Kidney (tissue), 14 donors: ENCODE measurements around the gene TTLL5. TPM values are rescaled to one million over a fixed set of nuclear protein-coding genes. Genes with fewer than 3 reads are reported as not detected.

Experiments used
- DNase-seq, 5 donors: peaks; one replicate each; pipeline ENCODE4 v3.0.0-alpha.2; 2013 to 2020
- FAIRE-seq: peaks from 2 replicates; lab custom pipeline; 2012; peaks lifted over from hg19 to GRCh38; lab: Jason Lieb, UNC
- H3K27ac ChIP-seq, 2 donors: one replicate each; pipeline ENCODE4 v1.7.0; 2013; ENCODE audit warnings: low read depth in 2 of 2, low read length in 2 of 2, inconsistent platforms in 1 of 2
- H3K27me3 ChIP-seq: one replicate; pipeline ENCODE4 v1.7.1; 2013; ENCODE audit warnings: low read length, inconsistent platforms; ENCODE audit not compliant: control insufficient read depth, insufficient read depth
- H3K36me3 ChIP-seq, 3 donors: one replicate each; pipeline versions ENCODE4 v1.7.0 to v1.7.1; 2013; ENCODE audit warnings: low read length in 3 of 3, control low read depth in 1 of 3, inconsistent platforms in 1 of 3; ENCODE audit not compliant: insufficient read depth in 3 of 3, control insufficient read depth in 2 of 3
- H3K4me1 ChIP-seq, 3 donors: one replicate each; pipeline versions ENCODE4 v1.7.0 to v1.7.1; 2013; ENCODE audit warnings: low read length in 3 of 3, inconsistent platforms in 1 of 3, low read depth in 1 of 3; ENCODE audit not compliant: control insufficient read depth in 2 of 3, insufficient read depth in 2 of 3
- H3K4me3 ChIP-seq, 3 donors: one replicate each; pipeline versions ENCODE4 v1.7.0 to v1.8.1; 2013; ENCODE audit warnings: low read length in 3 of 3, control low read depth in 1 of 3, inconsistent platforms in 1 of 3
- H3K9ac ChIP-seq, 3 donors: one replicate each; pipeline versions ENCODE4 v1.7.0 to v1.7.1; 2013; ENCODE audit warnings: low read length in 3 of 3, control low read depth in 1 of 3, inconsistent platforms in 1 of 3
- H3K9me3 ChIP-seq, 3 donors: one replicate each; pipeline versions ENCODE4 v1.7.0 to v1.7.1; 2013; ENCODE audit warnings: low read length in 3 of 3, control low read depth in 1 of 3, inconsistent platforms in 1 of 3; ENCODE audit not compliant: control insufficient read depth in 2 of 3, insufficient read depth in 1 of 3
- CTCF ChIP-seq: IDR thresholded peaks from 3 replicates; pipeline ENCODE4 v1.5.1; 2012; ENCODE audit warnings: mild to moderate bottlenecking, moderate library complexity, borderline replicate concordance; ENCODE audit not compliant: insufficient read depth; ENCODE audit errors: extremely low read depth
- intact Hi-C: fragments of 100-400 bp; cut with DNase I; formaldehyde crosslinking; loops from one replicate; pipeline ENCODE4 v1.11.1; 2022
- polyA plus RNA-seq: library from polyadenylated mRNA; stranded (reverse); fragments of 350-450 nt; fragmentation: Illumina TruSeq; extraction: RNeasy Lipid Tissue Mini Kit (QIAGEN cat#74804); gene quantifications from one replicate; pipeline ENCODE4 v1.2.3, GENCODE V29; 2014; ENCODE audit warnings: low read depth, low replicate concordance; ENCODE audit not compliant: insufficient read depth
- total RNA-seq: library from RNA; stranded (reverse); fragmentation: NEBNext Ultra II Directional; extraction: Animal tissue kit (Norgen Biotek cat#: 25700); gene quantifications from one replicate; pipeline ENCODE4 v1.2.1, GENCODE V29; 2021
- donor health status: control.
- donor health status: control.
- donor health status: control.
- donor health status: control.
- donor health status: control.
- donor health status: DM: yes; HTN: yes; CAD: no.
- donor health status: Normal renal cell carcinoma (clear cell type).

Gene TTLL5
- total and polyA plus RNA-seq, 2 donors from 2014 or later, result 16.8 to 37.2 TPM

- no peak overlapping the region for H3K9ac ChIP-seq
- no peak for DNase-seq
- peak overlapping the region in 1 of 2 donors; percentile 52 for H3K27ac ChIP-seq
- H3K36me3 ChIP-seq, result peaks cover 2 to 12% (median 11%) of the 10 kb centered on the region in 3 donors
- intact Hi-C loops, result loop anchor here (5.0 kb wide), 1 partner anchor 73 kb away; the partner anchor contains the start of gene FLVCR2
- H3K4me3 ChIP-seq, result no peak overlapping the region
- TF ChIP-seq CTCF, result no peak
- H3K27me3 ChIP-seq, result no peaks in the 10 kb centered on the region
- no peaks in the 10 kb centered on the region for H3K9me3 ChIP-seq
- no peak for FAIRE-seq
- H3K4me1 ChIP-seq, result peaks cover 0 to 11% (median 4%) of the 10 kb centered on the region in 3 donors
Measured at GRCh38 chr14:75650253-75651058, 10.6 kb upstream of the TTLL5 start.

- H3K27ac ChIP-seq, result no peak overlapping the region
- TF ChIP-seq CTCF, result no peak
- H3K36me3 ChIP-seq, result peaks cover 2 to 17% (median 10%) of the 10 kb centered on the region in 3 donors
- intact Hi-C loops, result loop anchor here (5.0 kb wide), 1 partner anchor 76 kb away; the partner anchor contains the start of gene FLVCR2
- peaks cover 0 to 2% (median 2%) of the 10 kb centered on the region in 3 donors for H3K4me1 ChIP-seq
- H3K27me3 ChIP-seq, result no peaks in the 10 kb centered on the region
- no peak overlapping the region for H3K4me3 ChIP-seq
- DNase-seq, result no peak
- no peaks in the 10 kb centered on the region for H3K9me3 ChIP-seq
- no peak for FAIRE-seq
- H3K9ac ChIP-seq, result no peak overlapping the region
Measured at GRCh38 chr14:75653563-75653962, 7.5 kb upstream of the TTLL5 start.

GRCh38 chr14:75654127-75654732 lies 6.8 kb upstream of the TTLL5 start:
- Histone ChIP-seq H3K4me3 (no peak overlapping the region), H3K36me3 (peaks cover 2 to 17% (median 10%) of the 10 kb centered on the region in 3 donors), H3K9me3 (no peaks in the 10 kb centered on the region), H3K9ac (no peak overlapping the region), H3K27ac (peak overlapping the region in 1 of 2 donors; percentile 32), H3K27me3 (no peaks in the 10 kb centered on the region), H3K4me1 (peaks cover 0 to 2% (median 0%) of the 10 kb centered on the region in 3 donors)
- FAIRE-seq, result peak; percentile 23
- peak; percentile 84 to 86 (median 84) for DNase-seq
- intact Hi-C loops, result loop anchor here (5.0 kb wide), 1 partner anchor 77 kb away; the partner anchor contains the start of gene FLVCR2
- peak; percentile 98 for TF ChIP-seq CTCF
